Adrenal gland (tissue), 12 donors: ENCODE data around the gene PDGFC. TPM values are rescaled to one million over a fixed set of nuclear protein-coding genes. Genes with fewer than 3 reads are reported as not detected.

Source experiments
- DNase-seq, 7 donors: peaks; one replicate each; pipeline ENCODE4 v3.0.0-alpha.2; 2019 to 2020
- H3K27ac ChIP-seq, 5 donors: fragments of 200-600 bp; sonication (generic) in 4 of 5; 1 replicate in 3 of 5; 2 replicates in 2 of 5; pipeline versions ENCODE4 v1.5.1 to v1.8.0; 2016 to 2020; ENCODE audit warnings: mild to moderate bottlenecking in 1 of 5
- H3K27me3 ChIP-seq: fragments of 200-600 bp; 2 replicates; pipeline ENCODE4 v1.8.0; 2021
- H3K36me3 ChIP-seq, 2 donors: fragments of 200-600 bp; replicated peaks in 1 of 2; 1 replicate in 1 of 2; 2 replicates in 1 of 2; pipeline versions ENCODE4 v1.5.1 to v1.8.0; 2018 to 2022
- H3K4me1 ChIP-seq, 2 donors: fragments of 200-600 bp; replicated peaks in 1 of 2; 1 replicate in 1 of 2; 2 replicates in 1 of 2; pipeline versions ENCODE4 v1.5.1 to v1.8.0; 2018 to 2021
- H3K4me3 ChIP-seq, 4 donors: fragments of 200-600 bp; sonication (generic) in 3 of 4; one replicate each; pipeline ENCODE4 v1.5.1; 2016 to 2018
- H3K9me3 ChIP-seq, 3 donors: fragments of 200-600 bp; sonication (generic) in 1 of 3; replicated peaks in 1 of 3; 1 replicate in 2 of 3; 2 replicates in 1 of 3; pipeline versions ENCODE4 v1.5.1 to v1.8.0; 2016 to 2021
- POLR2A ChIP-seq, 2 donors: fragments of 450-650 bp; IDR thresholded peaks; one replicate each; pipeline ENCODE4 v1.6.1; 2017; ENCODE audit warnings: antibody characterized with exemption in 2 of 2, mild to moderate bottlenecking in 2 of 2, moderate library complexity in 1 of 2
- WGBS, 4 donors: extraction: QIAGEN DNeasy Blood & Tissue Kit in 2 of 4; methylation state at CpG; one replicate each; pipeline versions ENCODE4 v1.1.5 to v1.1.7; 2013 to 2017; 5-methylcytosine and 5-hydroxymethylcytosine counted together
- intact Hi-C, 2 donors: fragments of 100-400 bp; cut with DNase I; formaldehyde crosslinking; loops; one replicate each; pipeline versions ENCODE4 v1.14.1 to v1.15.0; 2022 to 2023
- polyA plus RNA-seq, 3 donors: library from polyadenylated mRNA; stranded (reverse); fragments of 200-250 nt in 2 of 3; fragments of 350-450 nt in 1 of 3; fragmentation: Illumina TruSeq in 1 of 3; extraction: RNeasy Lipid Tissue Mini Kit (QIAGEN cat#74804) in 1 of 3; gene quantifications; one replicate each; pipeline ENCODE4 v1.2.3, GENCODE V29; 2013 to 2014
- total RNA-seq, 9 donors: library from RNA; depleted of rRNA in 4 of 9; stranded (reverse); fragments of >200 nt in 4 of 9; fragments of 120-200 nt in 1 of 9; fragmentation: NEBNext Ultra II Directional in 1 of 9; extraction: Animal tissue kit (Norgen Biotek cat#: 25700) in 1 of 9; gene quantifications; one replicate each; pipeline versions ENCODE4 v1.1.0 to v1.2.4, GENCODE V29; 2013 to 2023
- TF ChIP-seq, protein P1 (sequence below), 6 experiments: fragments of 450-650 bp in 4 of 6; fragments of 200-600 bp in 2 of 6; sonication (generic) in 1 of 6; IDR thresholded peaks; 1 replicate in 5 of 6; 2 replicates in 1 of 6; pipeline versions ENCODE4 v1.5.1 to v1.8.0; 2016 to 2021; ENCODE audit warnings: antibody characterized with exemption in 6 of 6, mild to moderate bottlenecking in 2 of 6, moderate library complexity in 1 of 6
- donor health status: healthy with polysubstance abuse.
- donor health status: Bipolar disorder and iron deficiency.
- donor health status: DM: yes; HTN: yes; CAD: no.
- donor health status: DM: no; HTN: no; CAD: no.
- donor health status: DM: no; HTN: no; CAD: no.
- donor health status: DM: yes; HTN: yes; CAD: no.

Gene PDGFC
- total and polyA plus RNA-seq, 12 donors = 6.0 to 77.2 (median 45.4) TPM

DNA sequence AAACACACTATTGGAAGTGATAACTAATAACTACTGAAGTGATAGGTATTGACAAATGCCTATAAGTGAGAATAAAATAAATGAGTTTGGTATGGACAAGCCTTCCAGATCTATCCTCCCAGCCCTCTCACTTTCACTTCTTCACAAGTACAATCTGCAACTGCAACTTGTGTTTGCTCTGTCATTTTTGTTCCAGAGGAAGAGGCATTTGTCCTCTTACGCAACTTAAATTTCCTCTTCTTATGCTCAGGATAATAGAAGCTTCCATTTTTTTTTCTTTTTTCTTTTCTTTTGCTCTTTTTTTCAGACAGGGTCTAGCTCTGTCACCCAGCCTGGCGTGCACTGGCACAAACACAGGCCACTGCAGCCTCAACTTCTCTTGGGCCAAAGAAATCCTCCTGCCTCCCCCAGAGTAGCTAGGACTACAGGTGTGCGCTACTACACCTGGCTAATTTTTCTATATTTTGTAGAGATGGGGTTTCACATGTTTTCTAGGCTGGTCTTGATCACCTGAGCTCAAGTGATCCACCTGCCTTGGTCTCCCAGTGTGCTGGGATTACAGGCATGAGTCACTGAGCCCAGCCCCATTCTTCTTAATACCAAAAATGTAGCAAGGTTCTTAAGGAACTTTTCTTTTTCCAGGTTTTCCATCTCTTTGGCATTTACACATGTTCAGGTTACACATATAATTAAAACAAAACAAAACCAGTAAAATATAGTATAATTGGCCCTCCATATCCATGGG is 73.1 kb downstream of the PDGFC start:
- intact Hi-C loops = no loop called here
- peak overlapping the region in 2 of 5 donors; percentile 3 to 38 for H3K27ac ChIP-seq
- H3K36me3 ChIP-seq = no peaks in the 10 kb centered on the region
- H3K27me3 ChIP-seq = no peaks in the 10 kb centered on the region
- H3K9me3 ChIP-seq = no peaks in the 10 kb centered on the region
- H3K4me3 ChIP-seq = no peak overlapping the region
- 51 to 90% (median 66%) methylated on average over 3 of the region's 3 CpGs for WGBS, 4 donors
- no peak for DNase-seq
- no peak for TF ChIP-seq POLR2A (IDR thresholded peaks at IDR 0.05)
- TF ChIP-seq, protein P1, sequence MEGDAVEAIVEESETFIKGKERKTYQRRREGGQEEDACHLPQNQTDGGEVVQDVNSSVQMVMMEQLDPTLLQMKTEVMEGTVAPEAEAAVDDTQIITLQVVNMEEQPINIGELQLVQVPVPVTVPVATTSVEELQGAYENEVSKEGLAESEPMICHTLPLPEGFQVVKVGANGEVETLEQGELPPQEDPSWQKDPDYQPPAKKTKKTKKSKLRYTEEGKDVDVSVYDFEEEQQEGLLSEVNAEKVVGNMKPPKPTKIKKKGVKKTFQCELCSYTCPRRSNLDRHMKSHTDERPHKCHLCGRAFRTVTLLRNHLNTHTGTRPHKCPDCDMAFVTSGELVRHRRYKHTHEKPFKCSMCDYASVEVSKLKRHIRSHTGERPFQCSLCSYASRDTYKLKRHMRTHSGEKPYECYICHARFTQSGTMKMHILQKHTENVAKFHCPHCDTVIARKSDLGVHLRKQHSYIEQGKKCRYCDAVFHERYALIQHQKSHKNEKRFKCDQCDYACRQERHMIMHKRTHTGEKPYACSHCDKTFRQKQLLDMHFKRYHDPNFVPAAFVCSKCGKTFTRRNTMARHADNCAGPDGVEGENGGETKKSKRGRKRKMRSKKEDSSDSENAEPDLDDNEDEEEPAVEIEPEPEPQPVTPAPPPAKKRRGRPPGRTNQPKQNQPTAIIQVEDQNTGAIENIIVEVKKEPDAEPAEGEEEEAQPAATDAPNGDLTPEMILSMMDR (IDR thresholded peaks at IDR 0.05) = no peak
- H3K4me1 ChIP-seq = peaks cover 0 to 11% of the 10 kb centered on the region in 2 donors

DNA sequence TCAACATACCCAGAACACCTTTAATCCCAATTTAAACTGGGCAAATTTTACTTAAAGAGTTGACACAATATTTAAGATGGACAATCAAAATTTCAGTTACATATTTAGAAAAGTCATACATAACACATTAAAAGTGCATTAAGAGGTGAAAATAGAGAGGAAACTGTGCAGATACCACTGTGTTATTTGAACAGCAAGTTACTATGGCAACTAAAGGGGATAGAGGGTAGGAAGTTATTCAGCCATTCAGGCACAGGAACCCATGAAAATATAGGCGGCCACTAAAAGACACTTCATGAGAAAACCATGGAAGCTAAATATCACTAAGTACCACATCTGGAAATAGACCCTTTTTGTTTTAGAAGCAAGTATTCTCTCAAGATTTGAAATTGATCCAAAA is 75.1 kb downstream of the PDGFC start:
- H3K4me3 ChIP-seq = no peak overlapping the region
- intact Hi-C loops = no loop called here

DNA sequence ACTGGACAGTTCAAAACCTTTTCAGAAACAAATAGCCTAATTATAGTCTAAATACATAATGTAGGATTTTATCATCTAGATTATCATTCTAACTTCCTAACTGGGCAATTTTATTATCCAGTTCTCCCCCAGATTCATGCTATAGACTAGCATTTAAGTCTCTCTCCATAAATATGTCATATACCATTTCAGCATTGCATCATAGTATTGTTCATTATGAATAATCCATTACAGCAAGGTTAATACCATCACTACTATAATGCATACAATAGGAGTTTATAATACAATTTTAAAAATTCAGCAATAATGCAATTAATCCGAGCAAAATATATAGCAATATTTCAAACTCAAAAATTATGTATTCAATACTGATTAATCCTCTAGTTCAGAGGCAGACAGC is 77.4 kb downstream of the PDGFC start:
- intact Hi-C loops = no loop called here
- no peak for DNase-seq

More for the DNA sequence above, 75.1 kb downstream of the PDGFC start:
- WGBS, 4 donors = 62 to 80% (median 74%) methylated on average over 1 of the region's 1 CpG
- Histone ChIP-seq H3K4me1 (peaks cover 0 to 23% of the 10 kb centered on the region in 2 donors), H3K9me3 (no peaks in the 10 kb centered on the region), H3K27ac (no peak overlapping the region), H3K27me3 (no peaks in the 10 kb centered on the region), H3K36me3 (no peaks in the 10 kb centered on the region)
- TF ChIP-seq POLR2A (IDR thresholded peaks at IDR 0.05) = no peak
- TF ChIP-seq, protein P1 (IDR thresholded peaks at IDR 0.05) = no peak
- DNase-seq = no peak

DNA sequence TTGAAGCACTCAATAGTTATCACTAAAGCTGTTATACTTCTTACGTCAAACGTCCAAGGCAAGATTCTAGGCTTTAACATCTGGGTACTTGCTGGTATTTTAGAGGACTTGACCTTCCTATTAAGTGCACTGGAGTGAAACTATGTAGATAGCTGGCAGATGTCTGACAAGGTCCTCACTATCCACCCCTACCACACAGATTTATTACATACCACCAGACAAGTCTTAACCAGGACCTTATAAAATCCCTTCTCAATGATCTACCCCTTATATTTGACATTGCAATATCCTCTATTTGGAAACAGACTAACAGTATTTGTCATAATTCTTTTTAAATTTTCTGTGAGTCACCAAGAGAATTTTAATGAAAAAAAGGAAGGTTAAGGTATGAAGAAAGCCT is 78.8 kb downstream of the PDGFC start:
- no peaks in the 10 kb centered on the region for H3K9me3 ChIP-seq
- no peak overlapping the region for H3K4me3 ChIP-seq
- intact Hi-C loops = no loop called here
- no peak for TF ChIP-seq POLR2A (IDR thresholded peaks at IDR 0.05)
- TF ChIP-seq, protein P1 (IDR thresholded peaks at IDR 0.05) = no peak
- H3K36me3 ChIP-seq = no peaks in the 10 kb centered on the region
- H3K27me3 ChIP-seq = no peaks in the 10 kb centered on the region
- WGBS, 4 donors = 45 to 53% (median 50%) methylated on average over 2 of the region's 2 CpGs
- peaks cover 16 to 39% of the 10 kb centered on the region in 2 donors for H3K4me1 ChIP-seq
- no peak for DNase-seq
- H3K27ac ChIP-seq = peak overlapping the region in 1 of 5 donors; percentile 28

More for the DNA sequence above, 77.4 kb downstream of the PDGFC start:
- Histone ChIP-seq H3K36me3 (no peaks in the 10 kb centered on the region), H3K4me3 (no peak overlapping the region), H3K27me3 (no peaks in the 10 kb centered on the region), H3K4me1 (peaks cover 10 to 32% of the 10 kb centered on the region in 2 donors), H3K9me3 (no peaks in the 10 kb centered on the region), H3K27ac (no peak overlapping the region)
- TF ChIP-seq POLR2A (IDR thresholded peaks at IDR 0.05) = no peak
- TF ChIP-seq, protein P1 (IDR thresholded peaks at IDR 0.05) = no peak
- WGBS, 4 donors = 79 to 88% (median 87%) methylated on average over 1 of the region's 1 CpG
